Endothelial cell of umbilical vein (primary cell): ENCODE measurements around the gene MCM6. TPM values are rescaled to one million over a fixed set of nuclear protein-coding genes. Genes with fewer than 3 reads are reported as not detected.

Experiments
- BruUV-seq: library from RNA; stranded (reverse); fragments of 400-500 nt; replicated peaks from 2 replicates; lab custom pipeline; 2021; lab: Mats Ljungman, UMichigan
- CTCF ChIA-PET: fragments of 300-600, 350-600 bp; sonication (Branson Sonifier 250); formaldehyde crosslinking; loops from one replicate; lab custom pipeline; 2021; ENCODE audit warnings: antibody characterized with exemption, inconsistent platforms; lab: Charles Lee
- POLR2A ChIA-PET: fragments of 300-600, 350-600 bp; sonication (Branson Sonifier 250); formaldehyde crosslinking; loops from one replicate; lab custom pipeline; 2021; ENCODE audit warnings: antibody characterized with exemption, inconsistent platforms; lab: Charles Lee
- DNase-seq: peaks from one replicate; pipeline ENCODE4 v3.0.0-alpha.2; 2011; ENCODE audit warnings: low read depth, low spot score
- FAIRE-seq: peaks from 2 replicates; lab custom pipeline; 2011; peaks lifted over from hg19 to GRCh38; lab: Jason Lieb, UNC
- H2AFZ ChIP-seq: 2 replicates; pipeline ENCODE4 v1.6.0; 2012; ENCODE audit warnings: low read depth, low read length, control low read depth, inconsistent platforms
- H3K27ac ChIP-seq: 2 replicates; pipeline ENCODE4 v1.5.1; 2011; ENCODE audit warnings: low read depth, mild to moderate bottlenecking, control low read depth, low read length, moderate library complexity; ENCODE audit not compliant: insufficient read depth
- H3K27me3 ChIP-seq, 2 experiments: 2 replicates each; pipeline versions ENCODE4 v1.6.0 to v1.6.1; 2011; ENCODE audit warnings: low read length in 2 of 2, mixed read lengths in 1 of 2; ENCODE audit not compliant: control insufficient read depth in 2 of 2, insufficient read depth in 2 of 2
- H3K36me3 ChIP-seq, 2 experiments: 2 replicates in 1 of 2; 3 replicates in 1 of 2; pipeline ENCODE4 v1.5.1; 2011; ENCODE audit warnings: low read length in 2 of 2, mild to moderate bottlenecking in 1 of 2, moderate library complexity in 1 of 2; ENCODE audit not compliant: control insufficient read depth in 2 of 2, insufficient read depth in 2 of 2; ENCODE audit errors: extremely low read depth in 1 of 2
- H3K4me1 ChIP-seq: 3 replicates; pipeline ENCODE4 v1.5.1; 2011; ENCODE audit warnings: mild to moderate bottlenecking, low read length; ENCODE audit not compliant: control insufficient read depth, insufficient read depth; ENCODE audit errors: extremely low read depth
- H3K4me2 ChIP-seq: 2 replicates; pipeline ENCODE4 v1.6.1; 2011; ENCODE audit warnings: low read length, control low read depth, mixed read lengths; ENCODE audit not compliant: insufficient read depth
- H3K4me3 ChIP-seq, 3 experiments: fragments of 200-600 bp in 1 of 3; sonication (generic), shearing (Covaris generic) in 1 of 3; replicated peaks in 1 of 3; 2 replicates each; pipeline ENCODE4 v1.5.1; 2011 to 2016; ENCODE audit warnings: control low read depth in 3 of 3, low read length in 3 of 3, mild to moderate bottlenecking in 2 of 3, inconsistent platforms in 1 of 3, low read depth in 1 of 3, moderate library complexity in 1 of 3; ENCODE audit not compliant: insufficient read depth in 1 of 3
- H3K79me2 ChIP-seq: 2 replicates; pipeline ENCODE4 v1.6.0; 2012; ENCODE audit warnings: low read length, inconsistent platforms; ENCODE audit not compliant: control insufficient read depth, insufficient read depth
- H3K9ac ChIP-seq: replicated peaks from 2 replicates; pipeline ENCODE3; 2011; ENCODE audit warnings: low read length, control low read depth; ENCODE audit not compliant: insufficient read depth; ENCODE audit errors: extremely low read depth
- H3K9me1 ChIP-seq: replicated peaks from 3 replicates; pipeline ENCODE4 v1.6.0; 2011; ENCODE audit warnings: mild to moderate bottlenecking, low read length; ENCODE audit not compliant: control insufficient read depth, insufficient read depth; ENCODE audit errors: extremely low read depth
- H3K9me3 ChIP-seq: replicated peaks from 2 replicates; pipeline ENCODE4 v1.5.1; 2012; ENCODE audit warnings: low read length, inconsistent platforms; ENCODE audit not compliant: control insufficient read depth, insufficient read depth
- H4K20me1 ChIP-seq: replicated peaks from 2 replicates; pipeline ENCODE3; 2011; ENCODE audit warnings: mild to moderate bottlenecking, low read length; ENCODE audit not compliant: control insufficient read depth, insufficient read depth; ENCODE audit errors: extremely low read depth
- CTCF ChIP-seq, 2 donors: IDR thresholded peaks; 1 replicate in 1 of 2; 2 replicates in 1 of 2; pipeline ENCODE4 v1.5.1; 2011; ENCODE audit warnings: low read length in 2 of 2, mild to moderate bottlenecking in 2 of 2, moderate library complexity in 2 of 2, control low read depth in 1 of 2, inconsistent platforms in 1 of 2, low read depth in 1 of 2; ENCODE audit not compliant: insufficient read depth in 1 of 2; ENCODE audit errors: extremely low read depth in 1 of 2
- EZH2 ChIP-seq: IDR thresholded peaks from 2 replicates; pipeline ENCODE4 v1.6.1; 2012; ENCODE audit warnings: borderline replicate concordance, low read depth, mild to moderate bottlenecking, moderate library complexity, low read length, inconsistent platforms; ENCODE audit not compliant: severe bottlenecking
- FOS ChIP-seq: IDR thresholded peaks from 2 replicates; pipeline ENCODE4 v1.6.1; 2011; ENCODE audit warnings: mild to moderate bottlenecking, low read length, moderate library complexity, borderline replicate concordance; ENCODE audit not compliant: insufficient read depth
- GATA2 ChIP-seq: IDR thresholded peaks from 2 replicates; pipeline ENCODE4 v1.7.0; 2011; ENCODE audit warnings: low read depth, mild to moderate bottlenecking, moderate library complexity, mixed read lengths, low read length; ENCODE audit not compliant: insufficient read length, insufficient read depth
- JUN ChIP-seq: IDR thresholded peaks from 2 replicates; pipeline ENCODE4 v1.6.1; 2011; ENCODE audit warnings: borderline replicate concordance, low read depth; ENCODE audit not compliant: insufficient read length, insufficient read depth
- MAX ChIP-seq: IDR thresholded peaks from 2 replicates; pipeline ENCODE4 v1.6.1; 2011; ENCODE audit not compliant: insufficient read depth, insufficient read length
- MYC ChIP-seq: IDR thresholded peaks from one replicate; pipeline ENCODE4 v1.6.1; 2011; ENCODE audit warnings: mild to moderate bottlenecking, low read depth, low read length
- POLR2A ChIP-seq: IDR thresholded peaks from 2 replicates; pipeline ENCODE4 v1.6.1; 2012; ENCODE audit warnings: low read depth, mild to moderate bottlenecking, control low read depth, low read length
- POLR2AphosphoS5 ChIP-seq: IDR thresholded peaks from 2 replicates; pipeline ENCODE4 v1.6.1; 2012; ENCODE audit warnings: low read depth, mild to moderate bottlenecking, control low read depth, low read length, moderate library complexity; ENCODE audit not compliant: insufficient read depth
- dilution Hi-C: fragments of 300-500 bp; cut with MboI; formaldehyde crosslinking; loops from one replicate; pipeline ENCODE4 v1.15.0; 2019; ENCODE audit warnings: low sequenced_read_pairs; ENCODE audit not compliant: extremely low pct_ligation_motif_present
- intact Hi-C: fragments of 100-400 bp; cut with micrococcal nuclease; formaldehyde crosslinking; loops from one replicate; pipeline ENCODE4 v1.10.0; 2022
- polyA plus RNA-seq, 4 experiments: library from polyadenylated mRNA; depleted of rRNA in 3 of 4; stranded (reverse) in 3 of 4; unstranded in 1 of 4; fragments of >200 nt; gene quantifications; 2 replicates each; pipeline versions ENCODE4 v1.2.1 to v1.2.3, GENCODE V29; 2011 to 2012; ENCODE audit warnings: missing spikeins in 1 of 4
- total RNA-seq: library from RNA; stranded (reverse); gene quantifications from 2 replicates; pipeline ENCODE4 v1.2.3, GENCODE V29; 2021

The MCM6 gene
- total and polyA plus RNA-seq, 2 donors (not counting 3 experiments of a cell fraction or from before 2014, with no cell fraction given) = 20.6 to 52.6 TPM

- no peaks in the 10 kb centered on the region for H3K36me3 ChIP-seq
- TF ChIP-seq FOS (no peak), JUN (no peak), CTCF (IDR thresholded peaks at IDR 0.05; ENCODE audit: extremely low read depth in 1 of 2, insufficient read depth in 1 of 2, low read depth in 1 of 2, low read length in 2 of 2) (no peak), MAX (no peak), MYC (no peak), POLR2A (no peak), POLR2AphosphoS5 (no peak), GATA2 (no peak), EZH2 (no peak)
- H3K9ac ChIP-seq = no peak overlapping the region
- H3K27me3 ChIP-seq = peaks cover 0 to 1% of the 10 kb centered on the region in 2 experiments
- H3K9me1 ChIP-seq = no peaks in the 10 kb centered on the region
- no TSS peak for BruUV-seq
- intact Hi-C loops (no loop called here), dilution Hi-C loops (no loop called here)
- DNase-seq (no peak), FAIRE-seq (no peak)
- ChIA-PET POLR2A (no interaction called here), CTCF (interaction anchor here (0.6 kb wide), 1 partner anchor 789 kb away, joined by 3 read pairs; no protein-coding TSS in a partner anchor)
- H3K9me3 ChIP-seq = no peaks in the 10 kb centered on the region
- H2AFZ ChIP-seq = no peak overlapping the region
- no peak overlapping the region for H3K4me3 ChIP-seq
- H3K27ac ChIP-seq = no peak overlapping the region
- H4K20me1 ChIP-seq = no peaks in the 10 kb centered on the region
- no peaks in the 10 kb centered on the region for H3K79me2 ChIP-seq
- H3K4me1 ChIP-seq = no peaks in the 10 kb centered on the region
- H3K4me2 ChIP-seq = no peak overlapping the region
Observed at GRCh38 chr2:135829378-135830135, 46.7 kb downstream of the MCM6 start.
